HG03108 (cell line): ENCODE measurements around the gene UBE2N.
"Not testable (repeated sequence)": the region's sequence is repeated elsewhere in the genome, so short reads cannot be mapped to it uniquely, and the experiment has no call there.

Experiments
- ATAC-seq: cut with Tn5 transposase; IDR thresholded peaks from one replicate; pipeline ENCODE4 v1.9.1; 2021; ENCODE audit warnings: moderate library complexity; ENCODE audit not compliant: unreplicated experiment

Gene UBE2N

DNA sequence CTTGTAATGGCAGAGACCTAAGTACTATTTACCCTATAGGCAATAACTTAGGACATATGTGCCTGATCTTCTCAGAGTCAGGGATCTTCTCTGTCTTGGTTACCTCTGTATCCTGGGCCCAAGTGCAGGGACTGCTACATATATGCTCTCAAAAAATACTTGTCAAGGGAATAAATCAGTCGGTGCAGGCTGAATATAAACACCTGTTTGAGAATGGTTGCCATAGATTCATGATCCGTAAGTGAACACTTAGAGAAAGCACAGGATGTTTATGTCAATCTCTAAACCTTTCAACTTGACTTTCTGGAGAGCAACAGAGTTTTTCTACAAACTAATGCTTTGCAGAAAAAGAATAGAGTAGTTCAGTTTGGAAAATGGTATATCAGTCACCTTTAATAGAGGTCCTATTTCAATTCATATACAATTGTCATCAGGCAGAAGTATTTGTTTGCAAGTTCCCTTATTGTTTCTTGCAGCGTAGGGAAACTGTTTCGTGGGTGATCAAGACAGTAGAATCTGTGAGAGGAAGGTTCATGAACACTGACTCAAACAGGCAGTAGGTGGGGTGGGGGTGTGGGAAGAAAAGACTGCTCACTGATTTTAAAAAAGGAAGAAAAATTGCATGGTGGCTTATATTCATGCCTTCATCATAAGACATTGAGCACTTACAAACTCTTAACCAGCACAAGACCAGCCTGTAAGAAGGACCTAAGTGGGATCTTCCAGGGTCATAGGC is 6.0 kb upstream of the UBE2N start:
- no peak for ATAC-seq

DNA sequence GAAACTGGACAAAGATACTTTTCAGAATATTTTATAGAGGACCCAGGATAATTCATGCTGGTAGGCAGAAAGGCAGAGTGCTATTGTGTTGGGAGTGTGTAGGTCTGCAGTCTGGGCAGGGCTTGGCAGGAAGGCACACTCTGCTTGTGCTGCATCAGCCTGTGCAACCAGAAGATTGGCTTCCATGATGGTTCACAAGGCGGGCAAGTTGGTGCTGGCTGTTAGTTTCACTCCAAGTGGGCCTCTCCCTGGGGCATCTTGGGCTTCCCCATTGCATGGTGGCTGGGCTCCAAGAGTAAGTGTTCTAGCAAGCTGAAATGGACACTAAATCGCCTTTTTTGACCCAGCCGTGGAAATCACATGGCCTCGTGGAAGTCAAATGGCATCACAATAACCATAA is 1.8 kb upstream of the UBE2N start:
- ATAC-seq: no peak

DNA sequence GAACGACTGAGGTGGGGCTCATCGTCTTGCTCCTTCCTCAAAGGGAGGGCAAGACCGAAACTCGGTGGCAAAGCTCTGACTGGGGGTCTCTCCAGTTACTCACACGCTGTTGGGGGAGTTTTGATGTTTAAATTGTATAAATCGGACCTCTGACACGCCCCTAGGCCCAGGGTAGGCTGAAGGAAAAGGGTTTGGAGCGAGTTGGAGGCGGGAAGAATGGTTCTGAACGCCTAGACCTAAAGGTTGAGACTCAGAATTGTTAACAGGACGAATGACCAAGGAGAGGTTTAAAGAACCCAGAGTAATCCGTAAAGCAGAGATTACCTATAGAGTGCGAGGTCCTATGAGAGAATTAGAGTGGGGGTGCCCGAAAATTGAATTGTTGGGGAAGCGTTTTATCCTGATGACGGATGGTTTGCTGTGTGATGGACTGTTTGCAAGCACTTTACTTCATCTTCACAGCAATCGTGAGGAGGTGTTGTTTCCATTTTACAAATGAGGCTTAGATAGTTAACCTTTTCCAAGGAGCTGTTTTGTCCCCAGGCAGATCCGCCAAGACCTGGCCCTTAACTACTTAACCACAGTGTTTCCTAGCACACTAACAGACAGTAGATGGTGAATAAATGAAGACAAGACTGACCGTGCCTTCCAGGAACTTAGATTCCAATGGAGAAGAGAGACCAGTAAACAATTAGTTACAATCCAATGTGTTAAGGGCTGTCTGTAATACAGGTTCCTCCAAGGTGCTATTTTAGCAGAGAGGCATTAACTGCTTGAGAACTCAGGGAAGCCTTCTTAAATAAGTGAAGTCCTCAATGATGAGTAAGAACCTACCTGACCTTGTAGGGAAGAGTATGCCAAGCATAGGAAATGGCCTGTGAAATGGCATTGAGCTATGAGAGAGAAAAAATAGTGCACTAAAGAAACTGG is 929 bp upstream of the UBE2N start:
- ATAC-seq: no peak

DNA sequence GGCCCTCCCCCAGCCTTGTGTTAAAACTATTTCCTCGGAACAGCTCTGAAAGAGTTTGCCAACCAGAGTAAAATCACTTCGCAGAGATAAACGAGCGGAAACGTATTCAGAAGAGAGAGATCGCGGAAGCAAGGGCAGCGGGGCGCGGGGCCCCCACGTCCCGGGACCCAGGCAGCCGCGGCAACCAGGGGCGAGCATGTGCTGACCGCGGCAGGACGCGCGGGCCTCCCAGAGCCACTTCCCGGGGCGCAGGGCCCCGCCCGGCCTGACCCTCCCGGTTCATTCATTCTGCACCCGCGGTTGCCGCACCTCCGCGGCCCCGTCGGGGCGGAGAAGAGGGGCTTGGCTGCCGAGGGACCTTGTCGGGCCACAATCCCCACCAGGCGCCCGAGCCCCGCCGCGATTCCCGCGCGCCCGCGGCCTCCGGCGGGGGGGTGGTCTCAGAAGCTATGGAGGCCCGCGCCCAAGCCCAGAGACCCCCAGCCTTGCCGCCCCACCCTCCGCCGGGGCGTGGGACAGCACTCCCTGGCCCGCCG is 598 bp downstream of the UBE2N start:
- no peak for ATAC-seq

DNA sequence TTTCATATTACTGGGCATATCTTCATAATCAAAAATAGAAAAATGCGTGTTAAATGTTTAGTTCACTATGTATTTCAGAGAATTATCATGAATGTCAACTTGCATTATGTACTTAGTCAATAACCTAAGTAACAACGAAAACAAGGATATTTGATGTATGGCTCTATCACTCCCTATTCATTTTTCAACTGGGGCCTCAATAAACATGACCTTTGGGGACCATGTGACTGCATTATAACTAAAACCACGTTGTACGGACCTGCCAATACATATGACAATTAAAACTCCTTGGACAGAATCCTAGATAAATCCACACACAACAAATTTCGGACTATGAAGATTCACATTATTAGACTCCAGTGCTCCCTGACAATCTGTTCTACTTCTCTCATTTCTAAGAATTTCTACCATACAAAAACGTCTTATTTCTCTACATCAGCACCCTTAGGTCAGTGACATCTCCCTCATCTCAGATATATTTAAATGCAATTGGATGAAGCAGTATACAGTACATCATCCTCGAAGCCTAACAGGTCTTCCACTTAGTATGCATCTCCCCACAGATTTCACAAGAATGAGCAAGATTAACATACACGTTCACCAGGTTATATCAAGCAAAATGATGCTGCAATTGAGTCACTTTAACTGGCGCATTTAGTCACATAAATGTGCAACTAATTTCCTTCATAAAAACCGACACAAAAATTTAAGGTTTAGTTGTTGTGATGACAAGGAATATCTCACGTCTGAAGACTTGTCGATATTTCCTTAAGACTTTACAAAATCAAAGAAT is 1.5 kb downstream of the UBE2N start:
- no peak for ATAC-seq

DNA sequence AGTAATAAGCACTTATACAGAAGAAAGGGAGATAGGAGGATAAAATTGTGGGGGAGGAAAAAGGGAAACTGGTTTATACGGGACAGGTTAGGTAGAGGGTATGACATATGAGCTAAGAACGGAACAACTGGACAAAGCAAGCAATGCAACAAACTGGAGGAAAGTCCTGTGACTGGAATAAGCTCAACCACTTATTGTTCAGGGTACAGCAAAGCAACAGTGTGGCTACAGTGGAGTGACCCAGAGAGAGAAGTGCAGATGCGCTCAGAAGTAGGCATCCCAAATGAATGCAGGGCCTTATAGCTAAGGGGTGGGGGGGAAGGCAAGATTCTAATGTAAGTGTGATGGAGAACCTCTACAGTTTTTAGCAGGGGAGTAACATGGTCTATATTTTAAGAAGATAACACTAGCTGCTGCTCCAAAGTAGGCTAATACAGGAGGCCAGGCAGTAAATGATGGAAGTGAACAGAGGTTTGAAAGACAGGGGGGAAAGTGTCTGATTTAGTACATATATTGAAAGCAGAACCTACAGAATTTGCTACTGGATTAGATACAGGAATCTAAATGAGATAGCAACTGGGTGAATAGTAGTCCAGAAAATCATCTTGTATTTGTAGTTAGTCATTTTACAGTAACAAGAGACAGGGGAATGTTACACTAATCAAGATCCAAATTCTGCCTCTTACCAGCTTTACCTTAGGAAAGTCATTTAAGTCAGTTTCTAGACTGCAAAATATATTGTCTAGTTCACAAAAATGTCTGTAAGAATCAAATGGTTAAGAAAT is 3.3 kb downstream of the UBE2N start:
- ATAC-seq: no peak

DNA sequence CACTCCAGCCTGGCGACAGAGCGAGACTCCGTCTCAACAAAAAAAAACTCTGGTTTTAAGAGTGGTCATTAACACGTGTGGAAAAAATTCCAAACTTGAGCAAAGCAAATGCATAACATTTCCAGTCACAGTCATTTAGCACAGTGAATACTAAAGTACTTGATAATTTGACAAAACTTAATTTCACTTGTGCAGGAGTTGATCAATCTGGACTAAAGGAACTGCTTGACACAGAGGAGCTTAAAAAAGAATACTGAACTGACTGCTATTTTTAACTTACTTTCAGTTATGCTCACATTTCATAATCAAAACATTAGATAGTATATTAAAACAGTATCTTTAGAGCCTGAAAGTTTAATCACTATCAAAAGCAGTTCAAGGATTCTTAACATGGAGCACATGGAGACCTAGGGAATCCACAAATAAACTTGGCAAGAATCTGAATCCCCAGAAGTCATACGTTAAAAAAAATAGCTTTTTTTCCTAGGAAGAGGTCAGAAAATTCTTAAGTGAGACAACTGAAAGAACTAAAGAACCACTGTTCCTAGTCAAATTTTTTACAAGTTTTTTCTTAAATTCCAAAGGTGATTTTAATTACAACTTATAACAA is 7.4 kb downstream of the UBE2N start:
- ATAC-seq: no peak

DNA sequence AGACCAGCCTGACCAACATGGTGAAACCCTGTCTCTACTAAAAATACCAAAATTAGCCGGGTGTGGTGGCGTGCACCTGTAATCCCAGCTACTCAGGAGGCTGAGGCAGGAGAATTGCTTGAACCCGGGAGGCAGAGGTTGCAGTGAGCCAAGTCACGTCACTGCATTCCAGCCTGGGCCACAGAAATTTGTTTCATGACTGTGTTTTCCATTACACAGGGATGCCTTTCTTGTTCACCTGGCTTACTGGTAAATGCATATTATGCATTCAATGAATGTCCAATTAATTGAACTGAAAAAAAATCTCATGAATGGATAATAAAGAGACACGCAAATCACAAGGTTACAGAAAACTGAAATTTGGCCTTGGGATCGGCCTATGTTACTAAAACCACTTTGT is 9.7 kb downstream of the UBE2N start:
- ATAC-seq: not testable (repeated sequence)

DNA sequence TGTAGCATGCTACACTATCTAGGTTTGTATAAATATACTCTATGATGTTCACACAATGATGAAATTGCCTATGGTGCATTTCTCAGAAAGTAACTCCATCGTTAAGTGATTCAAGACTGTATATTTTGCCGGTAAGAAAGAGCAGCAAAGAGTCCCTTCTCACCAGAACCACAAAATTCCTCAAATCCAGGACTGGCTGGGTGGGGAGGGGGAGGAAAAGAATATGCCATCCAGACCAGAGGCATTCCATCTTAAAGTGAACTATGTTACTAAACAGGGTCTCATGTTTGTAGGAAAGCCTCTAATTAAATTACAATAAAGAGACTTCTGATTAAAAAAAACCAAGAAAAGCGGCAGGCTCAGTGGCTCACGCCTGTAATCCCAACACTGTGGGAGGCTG is 11.5 kb downstream of the UBE2N start:
- ATAC-seq: no peak

DNA sequence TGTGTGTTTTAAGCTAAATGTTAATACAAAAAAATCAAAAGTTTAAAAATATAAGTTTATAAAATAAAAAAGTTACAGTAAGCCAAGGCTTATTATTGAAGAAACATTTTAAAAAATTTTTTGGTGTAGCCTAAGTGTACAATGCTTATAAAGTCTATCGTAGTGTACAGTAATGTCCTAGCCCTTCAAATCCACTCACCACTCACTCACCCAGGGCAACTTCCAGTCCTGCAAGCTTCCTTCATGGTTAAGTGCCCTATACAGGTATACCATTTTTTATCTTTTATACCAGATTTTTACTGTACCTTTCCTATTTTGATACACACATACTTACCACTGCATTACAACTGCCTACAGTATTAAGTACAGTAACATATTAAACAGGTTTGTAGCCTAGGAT is 11.9 kb downstream of the UBE2N start:
- ATAC-seq: no peak

DNA sequence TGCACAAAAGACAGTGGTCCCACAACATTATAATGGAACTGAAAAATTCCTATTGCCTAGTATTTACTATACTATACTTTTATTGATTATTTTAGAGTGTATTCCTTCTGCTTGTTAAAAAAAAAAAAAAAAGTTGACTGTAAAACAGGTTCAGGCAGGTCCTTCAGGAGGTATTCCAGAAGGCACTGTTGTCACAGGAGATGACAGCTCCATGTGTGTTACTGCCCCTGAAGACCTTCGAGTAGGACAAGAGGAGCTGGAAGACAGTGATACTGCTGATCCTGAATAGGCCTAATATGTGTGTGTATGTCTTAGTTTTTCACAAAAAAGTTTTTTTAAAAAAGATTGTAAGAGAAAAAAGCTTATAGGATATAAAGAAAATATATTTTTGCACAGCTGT is 12.3 kb downstream of the UBE2N start:
- ATAC-seq: no peak

DNA sequence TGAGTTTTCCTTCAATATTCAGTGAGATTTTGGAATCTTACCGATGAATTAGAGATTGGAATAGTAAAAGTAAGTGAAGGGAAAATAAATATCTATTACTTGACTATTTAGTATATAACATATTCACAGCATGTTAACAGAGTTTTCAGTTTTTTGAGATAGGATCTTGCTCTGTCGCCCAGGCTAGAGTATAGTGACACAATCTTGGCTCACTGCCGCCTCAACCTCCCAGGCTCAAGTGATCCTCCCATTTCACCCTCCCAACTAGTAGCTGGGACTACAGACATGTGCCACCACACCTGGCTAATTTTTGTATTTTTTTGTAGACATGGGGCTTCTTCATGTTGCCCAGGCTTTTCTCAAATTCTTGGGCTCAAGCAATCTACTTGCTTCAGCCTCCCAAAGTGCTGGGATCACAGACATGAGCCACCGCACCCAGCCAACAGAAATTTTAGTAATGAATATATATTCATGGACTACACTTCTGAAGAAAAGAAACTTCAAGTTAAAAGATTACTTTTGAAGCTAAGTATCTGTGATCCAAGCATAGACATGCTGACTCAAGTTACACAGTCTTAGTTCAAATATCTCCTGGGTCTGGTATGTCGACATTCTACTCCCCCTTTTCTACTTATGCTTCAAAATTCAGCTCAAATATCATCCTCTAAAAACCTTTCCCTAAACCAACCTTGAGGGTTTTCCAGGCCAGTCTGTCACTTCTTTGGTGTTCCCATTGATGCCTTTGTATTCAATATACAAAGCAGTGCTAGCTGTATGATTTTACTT is 13.8 kb downstream of the UBE2N start:
- ATAC-seq: no peak

DNA sequence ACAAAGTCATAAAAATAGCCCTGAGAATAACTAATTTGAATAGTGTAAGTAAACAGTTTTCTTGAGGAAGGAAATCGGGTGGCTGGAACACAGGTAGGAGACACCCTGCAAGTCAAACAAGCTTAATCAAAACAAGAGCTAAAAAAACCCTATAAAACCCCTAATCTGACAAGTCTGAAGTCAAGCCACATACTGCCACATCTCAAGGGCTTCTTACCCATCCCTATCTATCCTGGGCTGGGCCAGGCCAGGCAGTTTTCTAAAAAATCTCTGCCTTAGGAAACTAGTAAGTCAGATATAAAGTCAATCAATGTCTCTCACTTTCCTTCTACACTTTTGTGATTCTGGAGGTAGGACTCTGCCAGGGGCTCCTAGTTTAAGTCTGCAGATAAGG is 15.3 kb downstream of the UBE2N start:
- no peak for ATAC-seq

DNA sequence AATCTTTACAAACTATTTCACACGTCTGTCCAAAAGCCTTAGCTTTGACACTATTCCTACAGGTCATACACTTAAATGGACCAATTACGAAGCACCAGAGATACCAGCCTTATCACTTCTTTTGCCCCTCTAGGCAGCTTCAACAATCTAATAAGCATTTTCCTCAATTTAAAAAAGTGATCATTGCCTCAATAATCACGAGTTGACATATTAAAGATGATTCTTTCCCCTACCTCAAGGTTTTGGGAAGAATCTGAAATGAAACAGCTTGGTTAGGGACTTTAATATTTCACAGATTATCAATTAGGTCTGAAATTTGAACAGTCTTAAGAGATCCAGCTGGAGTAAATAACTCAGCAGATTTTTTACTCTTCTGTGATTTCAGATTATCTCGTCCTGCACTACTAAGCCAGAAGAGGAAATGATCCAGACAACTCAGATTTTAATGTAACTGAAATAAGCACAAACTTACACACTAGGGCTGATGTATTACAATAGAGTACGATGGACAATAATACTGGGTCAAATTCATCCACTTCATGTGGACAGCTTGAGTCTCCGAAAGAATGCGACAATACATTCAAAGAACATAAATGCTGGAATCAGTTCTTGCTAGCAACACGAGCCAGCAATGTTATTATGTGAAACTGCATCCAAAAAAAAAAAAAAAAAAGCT is 15.9 kb downstream of the UBE2N start:
- ATAC-seq: no peak

DNA sequence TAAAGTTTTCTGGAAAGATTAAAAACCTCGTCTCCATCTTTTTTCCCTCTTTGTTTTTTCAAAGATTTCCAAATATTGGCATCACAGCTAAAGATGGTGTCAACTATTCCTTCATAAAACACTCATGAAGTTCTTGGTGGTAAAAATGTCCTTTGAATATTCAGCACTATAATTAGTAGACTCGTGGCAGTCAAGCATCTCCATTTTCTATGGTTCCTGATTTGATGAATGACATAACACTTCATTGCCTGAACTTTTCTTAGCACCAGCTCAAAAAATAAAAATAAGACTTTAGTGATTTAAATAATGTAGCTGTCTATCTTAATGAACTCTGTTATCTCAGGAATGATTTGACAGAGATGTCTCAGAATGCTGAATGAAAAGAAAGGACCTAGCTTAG is 19.7 kb downstream of the UBE2N start:
- no peak for ATAC-seq

DNA sequence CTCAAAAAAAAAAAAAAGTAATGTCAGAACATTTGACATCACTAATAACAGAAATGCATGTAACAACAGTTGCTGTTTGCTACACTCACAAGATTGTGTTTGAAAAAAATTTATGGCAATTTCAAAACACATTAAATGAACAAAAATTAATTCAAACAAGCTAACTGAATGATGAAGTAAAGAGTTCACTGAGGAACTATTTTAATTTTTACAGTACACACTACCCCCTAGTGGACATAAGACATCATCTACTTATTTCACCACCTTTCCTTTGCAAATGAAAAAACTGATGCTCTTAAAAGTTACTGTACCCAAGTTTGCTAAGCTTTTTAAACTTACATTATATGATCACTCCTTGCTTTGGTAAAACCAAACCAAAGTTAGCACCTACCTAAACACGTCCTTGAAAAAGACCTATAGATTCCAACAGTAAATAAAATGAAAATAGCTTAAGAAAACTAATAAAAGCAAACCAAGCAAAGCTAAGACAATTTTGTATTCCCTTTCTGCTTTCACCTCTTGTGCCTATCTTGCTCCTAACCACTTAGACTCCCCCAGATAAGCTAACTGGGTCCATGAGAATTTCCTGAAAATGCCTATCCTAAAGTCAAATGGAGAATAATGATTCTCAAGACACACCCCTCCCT is 22.2 kb downstream of the UBE2N start:
- no peak for ATAC-seq

DNA sequence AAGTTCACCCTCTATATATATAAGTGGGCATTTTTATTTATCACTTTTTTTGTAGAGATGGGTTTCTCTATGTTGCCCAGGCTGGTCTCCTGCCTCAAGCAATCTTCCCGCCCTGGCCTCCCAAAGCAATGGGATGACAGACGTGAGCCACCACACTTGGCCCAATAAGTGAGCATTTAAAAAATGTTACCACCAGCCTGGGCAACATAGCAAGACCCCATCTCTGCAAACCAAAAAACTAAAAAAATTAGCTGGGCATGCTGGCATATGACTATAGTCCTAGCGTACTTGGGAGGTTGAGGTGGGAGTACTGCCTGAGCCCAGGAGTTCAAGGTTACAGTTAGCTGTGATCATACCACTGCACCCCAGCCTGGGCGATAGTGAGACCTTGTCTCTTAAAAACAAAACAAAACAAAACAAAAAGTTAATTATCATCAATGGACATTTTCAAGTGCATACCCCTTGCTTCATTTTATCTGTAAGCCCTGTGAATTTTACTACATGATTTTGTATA is 23.7 kb downstream of the UBE2N start:
- ATAC-seq: no peak
